Measurements from ENCODE around the gene PRELP.
"Not testable (repeated sequence)": the region's sequence is repeated elsewhere in the genome, so short reads cannot be mapped to it uniquely, and the experiment has no call there.

PRELP gene

DNA sequence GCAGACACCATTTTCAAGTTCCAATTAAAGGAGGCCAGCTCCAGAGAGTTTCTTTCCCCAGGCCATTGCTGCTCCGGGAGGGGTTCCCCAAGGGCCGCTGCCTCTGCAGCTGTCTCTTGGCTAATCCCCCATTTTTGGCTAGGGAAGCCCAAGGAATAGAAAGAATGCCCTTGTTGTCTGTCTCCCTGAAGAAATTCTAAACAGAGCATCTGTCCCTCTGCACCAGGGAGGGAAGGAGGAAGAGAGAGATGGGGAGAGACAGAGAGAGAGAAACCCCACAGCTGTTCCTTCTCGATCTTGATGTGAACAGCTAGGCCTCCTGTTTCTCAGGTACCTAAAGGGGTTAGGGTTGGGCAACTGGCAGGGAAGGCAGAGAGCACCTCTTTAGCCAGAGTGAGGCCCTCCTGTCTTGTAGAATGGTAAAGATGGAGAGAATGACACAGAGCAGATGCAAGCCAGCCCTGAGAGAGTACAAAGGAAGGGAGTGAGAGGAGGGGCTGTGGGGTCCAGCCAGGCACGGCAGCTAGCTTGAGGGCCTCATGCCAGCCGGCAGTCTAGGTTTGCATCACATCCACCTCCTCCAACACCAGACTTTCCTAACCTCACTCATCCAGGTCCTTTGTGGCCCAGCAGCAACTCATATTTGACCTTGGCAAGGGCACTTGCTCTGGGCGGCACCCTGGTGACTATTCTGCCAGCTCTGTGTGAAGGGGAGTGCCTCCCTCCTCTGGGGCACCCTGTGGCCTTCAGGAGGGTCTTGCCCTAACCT, 31.4 kb downstream of the PRELP start:
- DNase-seq (ENCODE audit: low read depth, low spot score): peak; percentile 57

DNA sequence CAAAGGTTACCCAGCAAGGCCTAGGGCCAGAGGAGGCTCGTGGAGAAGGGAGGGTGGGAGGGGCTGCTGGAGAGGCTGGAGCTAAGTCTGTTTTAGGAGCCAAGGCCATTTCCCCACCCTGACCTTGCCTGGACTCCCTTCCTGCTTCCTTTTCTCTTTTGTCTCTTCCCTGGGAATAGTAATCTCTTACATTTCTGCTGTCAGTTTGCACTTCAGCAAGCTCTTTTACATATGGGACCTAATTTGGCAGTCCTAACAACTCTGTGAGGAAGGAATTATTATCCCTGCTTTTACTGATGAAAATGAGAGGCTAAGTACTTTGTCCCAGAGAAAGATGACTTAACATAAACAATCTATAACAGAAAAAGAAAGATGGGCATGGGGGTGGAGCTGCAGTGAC, 32.2 kb downstream of the PRELP start:
- no peak for DNase-seq (ENCODE audit: low read depth, low spot score)

DNA sequence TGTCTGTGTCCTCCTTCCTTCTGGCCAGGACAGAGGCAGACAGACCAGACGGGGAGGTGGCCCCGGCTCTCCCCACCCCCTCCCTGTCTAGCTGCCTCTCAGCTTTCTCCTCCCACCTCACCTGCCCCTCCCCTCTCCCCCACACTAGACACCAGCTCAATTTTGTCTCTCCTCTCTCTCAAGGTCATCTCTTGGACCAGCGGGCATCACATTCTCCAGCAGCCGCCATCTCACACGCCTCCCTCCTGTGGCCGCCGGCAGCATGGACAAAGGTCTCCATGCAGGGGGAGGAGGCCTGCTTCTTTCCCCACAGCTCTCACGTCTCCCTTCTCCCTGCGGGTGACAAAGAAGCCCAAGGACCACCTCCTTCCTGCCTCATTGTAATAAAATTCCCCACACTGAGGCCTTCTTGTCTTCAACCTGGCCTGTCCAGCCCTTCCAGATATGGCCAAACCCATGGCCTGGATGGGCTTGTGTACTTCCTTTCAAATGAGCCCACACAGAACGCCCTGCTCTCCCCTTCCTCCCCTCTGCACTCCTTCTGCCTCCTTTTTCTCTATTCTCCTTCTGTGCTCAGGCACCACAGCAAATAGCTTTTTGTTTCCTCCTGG, 33.0 kb downstream of the PRELP start:
- DNase-seq (ENCODE audit: low read depth, low spot score): peak; percentile 39

DNA sequence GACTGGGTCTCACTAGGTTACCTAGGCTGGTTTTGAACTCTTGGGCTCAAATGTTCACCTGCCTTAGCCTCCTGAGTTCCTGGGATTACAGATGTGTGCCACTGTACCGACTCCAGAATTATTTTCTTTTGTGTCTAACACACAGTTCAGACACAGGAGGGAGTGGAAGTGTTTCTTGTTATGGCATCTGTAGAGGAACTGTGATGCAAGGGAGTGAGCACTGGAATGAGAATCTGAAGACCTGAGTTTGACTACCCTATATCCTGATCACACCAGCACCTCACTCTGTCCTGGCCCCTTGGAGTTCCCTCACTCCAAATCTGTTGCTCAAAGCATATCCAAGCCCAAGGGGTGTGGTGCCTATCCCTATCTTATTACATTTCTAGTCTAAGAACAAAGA, 33.5 kb downstream of the PRELP start:
- DNase-seq (ENCODE audit: low read depth, low spot score): no peak

- DNase-seq (ENCODE audit: low read depth, low spot score): no peak
Observed at GRCh38 chr1:203511513-203511912, 35.9 kb downstream of the PRELP start.

GRCh38 chr1:203511930-203512329, 36.3 kb downstream of the PRELP start:
- DNase-seq (ENCODE audit: low read depth, low spot score): no peak

GRCh38 chr1:203512517-203512847, 36.9 kb downstream of the PRELP start:
- no peak for DNase-seq (ENCODE audit: low read depth, low spot score)

- peak; percentile 94 for DNase-seq (ENCODE audit: low read depth, low spot score)
Observed at GRCh38 chr1:203512848-203513584, 37.4 kb downstream of the PRELP start.

DNA sequence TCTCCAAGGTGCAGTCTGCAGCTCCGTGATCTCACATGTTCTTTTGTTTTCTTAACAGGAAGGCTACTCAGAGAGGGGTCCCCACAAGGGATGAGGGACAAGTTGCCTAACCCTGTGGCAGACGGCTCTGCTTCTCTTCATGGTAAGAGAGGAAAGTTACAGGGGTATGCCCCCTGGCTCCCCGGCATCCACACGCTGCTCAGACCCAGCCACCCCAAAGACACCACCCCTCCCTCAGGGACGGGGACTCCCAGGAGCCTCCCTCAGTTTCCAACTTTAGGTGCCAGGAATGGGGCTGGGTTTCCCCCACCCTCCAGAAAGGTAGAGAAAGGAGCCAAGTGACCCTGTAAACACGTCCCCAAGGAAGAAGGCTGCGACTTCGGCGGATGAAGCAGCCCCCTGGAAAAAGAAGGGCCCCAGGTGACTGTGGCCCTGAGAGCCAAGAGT, 38.0 kb downstream of the PRELP start:
- no peak for DNase-seq (ENCODE audit: low read depth, low spot score)

DNA sequence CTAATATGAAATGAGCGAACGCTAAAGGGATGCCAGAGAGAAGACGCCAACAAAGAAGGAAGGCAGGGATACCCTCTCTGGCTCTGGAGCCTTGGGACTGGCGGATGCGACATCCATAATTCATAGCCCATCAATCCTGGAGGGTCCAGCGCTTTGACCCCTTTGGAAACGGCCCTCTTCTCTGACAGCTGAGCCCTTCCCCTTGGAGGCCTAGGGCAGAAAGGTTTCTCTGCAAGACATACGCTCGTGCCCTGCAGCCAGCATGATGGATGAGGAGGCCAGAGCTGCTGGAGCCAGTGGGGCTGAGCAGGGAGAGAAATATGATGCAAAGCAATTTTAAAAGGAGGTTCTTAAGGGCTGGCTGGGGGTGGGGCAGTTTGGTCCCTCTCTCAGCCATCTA, 40.6 kb downstream of the PRELP start:
- DNase-seq (ENCODE audit: low read depth, low spot score): no peak

GRCh38 chr1:203516906-203517305, 41.3 kb downstream of the PRELP start:
- DNase-seq (ENCODE audit: low read depth, low spot score): no peak

- DNase-seq (ENCODE audit: low read depth, low spot score): no peak
Observed at GRCh38 chr1:203517426-203518110, 42.0 kb downstream of the PRELP start.

GRCh38 chr1:203518139-203518538, 42.5 kb downstream of the PRELP start:
- not testable (repeated sequence) for DNase-seq (ENCODE audit: low read depth, low spot score)

GRCh38 chr1:203518541-203518940, 42.9 kb downstream of the PRELP start:
- DNase-seq (ENCODE audit: low read depth, low spot score): no peak

- peak; percentile 57 for DNase-seq (ENCODE audit: low read depth, low spot score)
Observed at GRCh38 chr1:203519053-203519840, 43.6 kb downstream of the PRELP start.

DNA sequence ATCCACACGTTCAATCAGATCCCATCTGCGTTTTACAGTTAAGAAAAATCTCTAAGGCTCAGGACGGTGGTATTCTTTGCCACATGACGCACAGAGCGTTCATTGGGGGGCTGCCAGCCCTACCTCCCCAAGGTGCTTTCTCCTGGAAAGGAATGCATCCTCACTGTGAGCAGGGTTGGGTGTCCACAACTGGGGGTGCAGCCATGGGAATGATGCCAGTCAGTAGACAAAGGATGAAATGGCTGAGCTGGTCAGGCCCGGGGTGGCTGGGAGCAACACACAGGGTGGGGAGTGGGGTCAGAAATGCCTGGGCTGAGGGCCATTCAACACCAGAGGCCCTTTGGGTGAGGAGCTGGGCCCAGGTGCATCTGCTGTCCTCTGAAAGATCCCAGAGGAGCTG, 44.3 kb downstream of the PRELP start:
- DNase-seq (ENCODE audit: low read depth, low spot score): no peak

GRCh38 chr1:203520315-203520714, 44.7 kb downstream of the PRELP start:
- DNase-seq (ENCODE audit: low read depth, low spot score): no peak

GRCh38 chr1:203521074-203521794, 45.6 kb downstream of the PRELP start:
- DNase-seq (ENCODE audit: low read depth, low spot score): no peak

- no peak for DNase-seq (ENCODE audit: low read depth, low spot score)
Observed at GRCh38 chr1:203521812-203522211, 46.2 kb downstream of the PRELP start.

DNA sequence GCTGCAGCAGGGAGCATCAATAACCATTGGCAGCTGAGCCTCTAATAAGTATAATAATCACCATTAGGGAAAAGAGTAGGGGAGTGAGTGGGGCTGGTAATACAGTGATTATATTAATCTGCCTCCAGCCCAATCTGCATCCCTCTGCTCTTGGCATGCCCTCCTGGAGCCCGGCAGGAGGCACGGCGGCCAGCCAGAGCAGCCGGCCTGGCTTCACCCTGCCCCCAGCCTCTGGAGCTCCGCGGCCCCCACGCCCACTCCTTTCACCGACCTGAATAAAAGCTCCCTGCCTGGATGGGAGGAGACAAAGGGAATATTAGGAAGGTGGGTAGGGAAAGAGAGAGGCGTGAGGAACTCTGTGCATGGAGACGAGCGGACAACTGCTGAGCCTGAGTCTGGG, 46.6 kb downstream of the PRELP start:
- peak; percentile 57 for DNase-seq (ENCODE audit: low read depth, low spot score)

- DNase-seq (ENCODE audit: low read depth, low spot score): no peak
Observed at GRCh38 chr1:203523667-203524066, 48.1 kb downstream of the PRELP start.
